Trophoblast cell (in vitro differentiated cells and primary cell): ENCODE results near the gene BMPER.

Source experiments
- DNase-seq, 2 donors: peaks; one replicate each; pipeline ENCODE4 v3.0.0-alpha.2; 2016
- H2AFZ ChIP-seq: 2 replicates; pipeline ENCODE4 v1.6.1; 2013; ENCODE audit warnings: low read length, moderate library complexity, mild to moderate bottlenecking; ENCODE audit not compliant: insufficient read depth, poor library complexity
- H2AK5ac ChIP-seq: 2 replicates; pipeline ENCODE4 v1.6.1; 2013; ENCODE audit warnings: mild to moderate bottlenecking, low read length
- H2BK120ac ChIP-seq: 2 replicates; pipeline ENCODE4 v1.6.1; 2013; ENCODE audit warnings: low read length, mild to moderate bottlenecking, moderate library complexity; ENCODE audit not compliant: insufficient read depth, poor library complexity
- H2BK12ac ChIP-seq: 2 replicates; pipeline ENCODE4 v1.6.1; 2013; ENCODE audit warnings: mild to moderate bottlenecking, low read length, moderate library complexity
- H2BK5ac ChIP-seq: 2 replicates; pipeline ENCODE4 v1.6.1; 2013; ENCODE audit warnings: low read length, low read depth, moderate library complexity, mild to moderate bottlenecking; ENCODE audit not compliant: poor library complexity
- H3K14ac ChIP-seq: 2 replicates; pipeline ENCODE4 v1.6.1; 2013; ENCODE audit warnings: mild to moderate bottlenecking, low read length
- H3K18ac ChIP-seq: 2 replicates; pipeline ENCODE4 v1.6.1; 2013; ENCODE audit warnings: mild to moderate bottlenecking, low read length
- H3K23ac ChIP-seq: 2 replicates; pipeline ENCODE4 v1.6.1; 2013; ENCODE audit warnings: low read length
- H3K27ac ChIP-seq: 2 replicates; pipeline ENCODE4 v1.5.1; 2013; ENCODE audit warnings: low read depth, mild to moderate bottlenecking, inconsistent platforms, low read length, moderate library complexity
- H3K27me3 ChIP-seq: 2 replicates; pipeline ENCODE4 v1.6.1; 2013; ENCODE audit warnings: inconsistent platforms, mild to moderate bottlenecking, low read length, moderate library complexity; ENCODE audit not compliant: insufficient read depth
- H3K36me3 ChIP-seq, 2 experiments: 1 replicate in 1 of 2; 2 replicates in 1 of 2; pipeline ENCODE4 v1.6.1; 2013; ENCODE audit warnings: low read length in 2 of 2, mild to moderate bottlenecking in 2 of 2, moderate library complexity in 1 of 2; ENCODE audit not compliant: insufficient read depth in 2 of 2, control insufficient read depth in 1 of 2
- H3K4ac ChIP-seq: 2 replicates; pipeline ENCODE4 v1.6.1; 2013; ENCODE audit warnings: low read depth, mild to moderate bottlenecking, low read length, moderate library complexity
- H3K4me1 ChIP-seq, 2 experiments: 1 replicate in 1 of 2; 2 replicates in 1 of 2; pipeline ENCODE4 v1.6.1; 2013; ENCODE audit warnings: low read length in 2 of 2, mild to moderate bottlenecking in 2 of 2, moderate library complexity in 1 of 2; ENCODE audit not compliant: insufficient read depth in 2 of 2, control insufficient read depth in 1 of 2
- H3K4me2 ChIP-seq: 2 replicates; pipeline ENCODE4 v1.6.1; 2013; ENCODE audit warnings: inconsistent platforms, mild to moderate bottlenecking, low read length, moderate library complexity
- H3K4me3 ChIP-seq: 2 replicates; pipeline ENCODE4 v1.5.1; 2013; ENCODE audit warnings: mild to moderate bottlenecking, low read depth, low read length, inconsistent platforms
- H3K79me1 ChIP-seq: one replicate; pipeline ENCODE4 v1.6.1; 2013; ENCODE audit warnings: low read length
- H3K79me2 ChIP-seq: 2 replicates; pipeline ENCODE4 v1.6.1; 2013; ENCODE audit warnings: low read length, mild to moderate bottlenecking; ENCODE audit not compliant: control insufficient read depth, insufficient read depth, poor library complexity
- H3K9ac ChIP-seq: 2 replicates; pipeline ENCODE4 v1.6.1; 2013; ENCODE audit warnings: mild to moderate bottlenecking, low read length
- H3K9me3 ChIP-seq: 2 replicates; pipeline ENCODE4 v1.6.1; 2013; ENCODE audit warnings: low read depth, mild to moderate bottlenecking, control low read depth, inconsistent platforms, low read length; ENCODE audit not compliant: insufficient read depth
- H4K12ac ChIP-seq: 2 replicates; pipeline ENCODE4 v1.6.1; 2013; ENCODE audit warnings: low read depth, mild to moderate bottlenecking, low read length, moderate library complexity
- H4K8ac ChIP-seq: 2 replicates; pipeline ENCODE4 v1.6.1; 2013; ENCODE audit warnings: low read depth, mild to moderate bottlenecking, low read length, moderate library complexity
- H4K91ac ChIP-seq: one replicate; pipeline ENCODE4 v1.6.1; 2013; ENCODE audit warnings: low read depth, mild to moderate bottlenecking, low read length, moderate library complexity
- WGBS: extraction: QIAGEN DNeasy Blood & Tissue Kit; methylation state at CpG from one replicate; pipeline ENCODE4 v1.1.7; 2013; ENCODE audit warnings: missing lambda C conversion rate; ENCODE audit not compliant: insufficient read length, insufficient coverage; ENCODE audit errors: extremely low coverage; 5-methylcytosine and 5-hydroxymethylcytosine counted together

The BMPER gene

DNA sequence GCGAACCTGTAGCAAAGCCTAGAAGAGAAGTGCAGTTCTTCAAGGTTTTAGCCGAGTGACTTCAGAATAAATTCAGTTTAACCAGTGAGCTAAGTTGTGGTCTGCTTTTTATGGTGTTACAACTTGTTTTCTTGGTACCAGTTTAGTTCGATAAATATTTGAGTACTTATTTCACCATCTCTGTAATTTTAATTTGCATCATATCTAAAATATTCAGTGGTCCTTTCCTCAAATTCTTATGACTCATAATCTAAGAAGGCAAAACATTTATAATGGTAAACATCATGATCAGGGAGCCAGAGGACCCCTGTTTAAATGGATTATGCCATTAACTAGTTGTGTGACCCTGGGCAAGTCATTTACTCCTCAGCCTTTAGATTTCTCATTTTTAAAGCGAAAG is 4.1 kb upstream of the BMPER start:
- Histone ChIP-seq H2AK5ac (no peak overlapping the region), H3K4ac (no peak overlapping the region), H3K27ac (no peak overlapping the region), H3K36me3 (no peaks in the 10 kb centered on the region), H2BK5ac (no peak overlapping the region), H3K14ac (no peak overlapping the region), H3K18ac (no peak overlapping the region), H3K9me3 (no peaks in the 10 kb centered on the region), H4K8ac (no peak overlapping the region), H3K23ac (no peak overlapping the region), H4K12ac (no peak overlapping the region), H2AFZ (no peak overlapping the region), H2BK120ac (no peak overlapping the region), H2BK12ac (no peak overlapping the region), H3K4me3 (no peak overlapping the region), H3K4me2 (no peak overlapping the region), H3K9ac (no peak overlapping the region), H4K91ac (no peak overlapping the region), H3K4me1 (peaks cover 0 to 7% of the 10 kb centered on the region in 2 experiments), H3K27me3 (peaks cover 5% of the 10 kb centered on the region), H3K79me2 (no peaks in the 10 kb centered on the region), H3K79me1 (no peaks in the 10 kb centered on the region)
- no peak for DNase-seq
- WGBS = no CpG with 5 or more reads among the region's 4 CpGs

- Histone ChIP-seq H3K27me3 (peaks cover 5% of the 10 kb centered on the region), H2AK5ac (no peak overlapping the region), H3K36me3 (no peaks in the 10 kb centered on the region), H3K79me2 (no peaks in the 10 kb centered on the region), H3K4me2 (no peak overlapping the region), H4K12ac (no peak overlapping the region), H3K4me1 (peaks cover 0 to 7% of the 10 kb centered on the region in 2 experiments), H3K27ac (no peak overlapping the region), H3K4ac (no peak overlapping the region), H4K8ac (no peak overlapping the region), H3K18ac (no peak overlapping the region), H3K4me3 (no peak overlapping the region), H3K23ac (no peak overlapping the region), H2BK120ac (no peak overlapping the region), H4K91ac (no peak overlapping the region), H2BK5ac (no peak overlapping the region), H3K79me1 (no peaks in the 10 kb centered on the region), H2AFZ (no peak overlapping the region), H3K9me3 (no peaks in the 10 kb centered on the region), H3K14ac (no peak overlapping the region), H2BK12ac (no peak overlapping the region), H3K9ac (no peak overlapping the region)
- no peak for DNase-seq
- WGBS = no CpG with 5 or more reads among the region's 2 CpGs
These were observed 3.5 kb upstream of the BMPER start for GRCh38 chr7:33901847-33902246.

GRCh38 chr7:33902746-33903145 is 2.6 kb upstream of the BMPER start:
- Histone ChIP-seq H3K23ac (no peak overlapping the region), H3K4me3 (no peak overlapping the region), H3K36me3 (no peaks in the 10 kb centered on the region), H3K27ac (no peak overlapping the region), H3K9ac (no peak overlapping the region), H3K4me2 (no peak overlapping the region), H2AK5ac (no peak overlapping the region), H3K14ac (no peak overlapping the region), H3K79me2 (no peaks in the 10 kb centered on the region), H2BK120ac (no peak overlapping the region), H3K79me1 (no peaks in the 10 kb centered on the region), H3K27me3 (peaks cover 5% of the 10 kb centered on the region), H4K8ac (no peak overlapping the region), H3K9me3 (no peaks in the 10 kb centered on the region), H2BK12ac (no peak overlapping the region), H3K4ac (no peak overlapping the region), H4K12ac (no peak overlapping the region), H3K4me1 (peaks cover 0 to 7% of the 10 kb centered on the region in 2 experiments), H4K91ac (no peak overlapping the region), H3K18ac (no peak overlapping the region), H2AFZ (no peak overlapping the region), H2BK5ac (no peak overlapping the region)
- DNase-seq = no peak
- no CpG with 5 or more reads among the region's 4 CpGs for WGBS

GRCh38 chr7:33903791-33904680 is 1.3 kb upstream of the BMPER start:
- Histone ChIP-seq H4K8ac (no peak overlapping the region), H3K36me3 (no peaks in the 10 kb centered on the region), H2BK120ac (no peak overlapping the region), H3K9ac (no peak overlapping the region), H3K4me3 (peak overlapping the region; percentile 78), H3K18ac (no peak overlapping the region), H3K14ac (no peak overlapping the region), H3K4me1 (peaks cover 0 to 7% of the 10 kb centered on the region in 2 experiments), H3K27me3 (peaks cover 5% of the 10 kb centered on the region), H3K4me2 (peak overlapping the region; percentile 72), H3K4ac (no peak overlapping the region), H3K79me1 (no peaks in the 10 kb centered on the region), H3K27ac (no peak overlapping the region), H2AFZ (peak overlapping the region; percentile 12), H3K23ac (no peak overlapping the region), H2BK12ac (no peak overlapping the region), H2BK5ac (no peak overlapping the region), H2AK5ac (no peak overlapping the region), H3K9me3 (no peaks in the 10 kb centered on the region), H4K91ac (no peak overlapping the region), H4K12ac (no peak overlapping the region), H3K79me2 (no peaks in the 10 kb centered on the region)
- WGBS = no CpG with 5 or more reads among the region's 56 CpGs
- DNase-seq = peak in 1 of 2 donors; percentile 36
